ENCODE measurements around the gene TAAR5.
"Not testable (repeated sequence)": the region's sequence is repeated elsewhere in the genome, so short reads cannot be mapped to it uniquely, and the experiment has no call there.

The TAAR5 gene

GRCh38 chr6:132570221-132570777, 19.2 kb downstream of the TAAR5 start, which contains the start of gene TAAR6:
Gene TAAR6 (plus strand): TSS chr6:132570322. CDS start chr6:132570322, 0 bp downstream.
- no peak for DNase-seq (ENCODE audit: low read depth)

- DNase-seq (ENCODE audit: low read depth) = no peak
These were observed 20.4 kb downstream of the TAAR5 start for GRCh38 chr6:132569170-132569569.

- DNase-seq (ENCODE audit: low read depth) = no peak
These were observed 20.9 kb downstream of the TAAR5 start for GRCh38 chr6:132568611-132569010.

GRCh38 chr6:132567566-132567965, 22.0 kb downstream of the TAAR5 start:
- no peak for DNase-seq (ENCODE audit: low read depth)

- DNase-seq (ENCODE audit: low read depth) = no peak
These were observed 23.1 kb downstream of the TAAR5 start for GRCh38 chr6:132566404-132566803.

DNA sequence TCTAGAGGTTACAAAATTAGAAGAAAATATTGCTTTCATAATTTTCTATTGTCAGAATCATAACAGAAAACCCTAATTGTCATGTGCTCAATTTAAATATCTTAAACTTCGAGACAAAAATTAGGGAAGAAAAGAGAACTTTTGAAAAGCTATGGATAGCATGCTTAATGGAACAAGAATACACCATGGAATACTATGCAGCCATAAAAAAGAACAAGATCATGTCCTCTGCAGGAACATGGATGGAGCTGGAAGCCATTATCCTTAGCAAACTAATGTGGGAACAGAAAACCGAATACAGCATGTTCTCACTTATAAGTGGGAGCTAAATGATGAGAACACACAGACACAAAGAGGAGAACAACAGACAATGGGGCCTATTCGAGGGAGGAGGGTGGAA, 29.5 kb downstream of the TAAR5 start:
- DNase-seq (ENCODE audit: low read depth) = not testable (repeated sequence)

- no peak for DNase-seq (ENCODE audit: low read depth)
These were observed 37.2 kb downstream of the TAAR5 start, which contains the start of gene TAAR8 for GRCh38 chr6:132552372-132552771. Gene TAAR8 (plus strand): TSS chr6:132552672. CDS start chr6:132552693, 21 bp downstream.

- no peak for DNase-seq (ENCODE audit: low read depth)
These were observed 38.3 kb downstream of the TAAR5 start for GRCh38 chr6:132551214-132551613.

GRCh38 chr6:132548746-132549463, 40.6 kb downstream of the TAAR5 start:
- no peak for DNase-seq (ENCODE audit: low read depth)

DNA sequence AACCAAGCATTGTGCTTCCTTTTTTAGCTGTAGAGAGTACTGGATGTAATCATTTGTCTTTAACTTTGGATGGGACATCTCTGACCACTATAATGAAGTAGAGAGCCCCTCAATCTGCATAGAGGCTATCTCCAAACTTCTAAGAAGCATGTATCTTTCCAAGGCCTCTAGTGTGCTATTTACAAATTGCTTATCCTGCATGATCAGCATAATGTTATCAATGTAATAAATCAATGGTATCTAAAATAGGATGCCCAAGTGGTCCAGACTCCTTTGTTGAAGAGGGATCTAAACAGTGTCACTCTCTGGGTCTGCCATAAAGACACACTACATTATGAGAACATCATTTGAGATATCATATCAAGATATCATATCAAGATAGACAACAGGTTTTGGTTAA, 44.7 kb downstream of the TAAR5 start:
- DNase-seq (ENCODE audit: low read depth) = no peak

Data from non-pigmented ciliary epithelial cell (primary cell).